ENCODE measurements around the gene JAM3.
"Not testable (repeated sequence)": the region's sequence is repeated elsewhere in the genome, so short reads cannot be mapped to it uniquely, and the experiment has no call there.

The JAM3 gene

GRCh38 chr11:134110252-134110815 is 41.5 kb downstream of the JAM3 start:
- DNase-seq = no peak

GRCh38 chr11:134113787-134114186 is 44.9 kb downstream of the JAM3 start:
- DNase-seq = not testable (repeated sequence)

- DNase-seq = no peak
Observed at GRCh38 chr11:134116210-134116609, 47.3 kb downstream of the JAM3 start.

GRCh38 chr11:134118006-134118405 is 49.1 kb downstream of the JAM3 start:
- no peak for DNase-seq

- no peak for DNase-seq
Observed at GRCh38 chr11:134119094-134119493, 50.2 kb downstream of the JAM3 start.

- DNase-seq = peak; percentile 25
Observed at GRCh38 chr11:134120143-134120850, 51.4 kb downstream of the JAM3 start.

GRCh38 chr11:134120921-134121526 is 52.2 kb downstream of the JAM3 start:
- no peak for DNase-seq

- DNase-seq = no peak
Observed at GRCh38 chr11:134124660-134125451, 56.0 kb downstream of the JAM3 start.

- DNase-seq = no peak
Observed at GRCh38 chr11:134125507-134125906, 56.6 kb downstream of the JAM3 start.

GRCh38 chr11:134126217-134126822 is 57.4 kb downstream of the JAM3 start:
- DNase-seq = no peak

GRCh38 chr11:134131628-134132244 is 62.9 kb downstream of the JAM3 start:
- no peak for DNase-seq

- DNase-seq = no peak
Observed at GRCh38 chr11:134132808-134133207, 63.9 kb downstream of the JAM3 start.

GRCh38 chr11:134134167-134134566 is 65.3 kb downstream of the JAM3 start:
- DNase-seq = no peak

GRCh38 chr11:134138376-134138775 is 69.5 kb downstream of the JAM3 start:
- DNase-seq = no peak

- no peak for DNase-seq
Observed at GRCh38 chr11:134139303-134139872, 70.5 kb downstream of the JAM3 start.

GRCh38 chr11:134139873-134140331 is 71.0 kb downstream of the JAM3 start:
- DNase-seq = peak; percentile 29

- DNase-seq = no peak
Observed at GRCh38 chr11:134140961-134141490, 72.2 kb downstream of the JAM3 start.

- DNase-seq = no peak
Observed at GRCh38 chr11:134142536-134142935, 73.7 kb downstream of the JAM3 start.

GRCh38 chr11:134143801-134144200 is 74.9 kb downstream of the JAM3 start:
- DNase-seq = no peak

GRCh38 chr11:134144744-134145143 is 75.9 kb downstream of the JAM3 start:
- no peak for DNase-seq

GRCh38 chr11:134145715-134146114 is 76.8 kb downstream of the JAM3 start:
- DNase-seq = peak; percentile 72

- no peak for DNase-seq
Observed at GRCh38 chr11:134146598-134146997, 77.7 kb downstream of the JAM3 start.
